ENCODE measurements around the gene ZNF428.

The ZNF428 gene

GRCh38 chr19:43643326-43643725 lies 23.9 kb upstream of the ZNF428 start:
- Histone ChIP-seq H3K27me3 (replicated peaks; ENCODE audit: control insufficient read depth, insufficient read depth, low read length) (peaks cover 3% of the 10 kb centered on the region), H3K4me3 (replicated peaks; ENCODE audit: low read depth, low read length) (no peak overlapping the region), H3K36me3 (ENCODE audit: control insufficient read depth, insufficient read depth, low read length) (no peaks in the 10 kb centered on the region)
- no peak for DNase-seq (ENCODE audit: extremely low read depth, insufficient read length)
- no peak for TF ChIP-seq CTCF (IDR thresholded peaks at IDR 0.05; ENCODE audit: insufficient read depth, low read length, poor library complexity, severe bottlenecking)

- DNase-seq (ENCODE audit: extremely low read depth, insufficient read length): no peak
Observed at GRCh38 chr19:43642531-43642930, 23.1 kb upstream of the ZNF428 start.

GRCh38 chr19:43641333-43641732 lies 21.9 kb upstream of the ZNF428 start:
- no peaks in the 10 kb centered on the region for H3K36me3 ChIP-seq (ENCODE audit: control insufficient read depth, insufficient read depth, low read length)
- no peak overlapping the region for H3K4me3 ChIP-seq (replicated peaks; ENCODE audit: low read depth, low read length)
- H3K27me3 ChIP-seq (replicated peaks; ENCODE audit: control insufficient read depth, insufficient read depth, low read length): peaks cover 8% of the 10 kb centered on the region
- no peak for DNase-seq (ENCODE audit: extremely low read depth, insufficient read length)
- TF ChIP-seq CTCF (IDR thresholded peaks at IDR 0.05; ENCODE audit: insufficient read depth, low read length, poor library complexity, severe bottlenecking): no peak

More at GRCh38 chr19:43642531-43642930, 23.1 kb upstream of the ZNF428 start:
- Histone ChIP-seq H3K4me3 (replicated peaks; ENCODE audit: low read depth, low read length) (no peak overlapping the region), H3K27me3 (replicated peaks; ENCODE audit: control insufficient read depth, insufficient read depth, low read length) (peaks cover 6% of the 10 kb centered on the region), H3K36me3 (ENCODE audit: control insufficient read depth, insufficient read depth, low read length) (no peaks in the 10 kb centered on the region)
- no peak for TF ChIP-seq CTCF (IDR thresholded peaks at IDR 0.05; ENCODE audit: insufficient read depth, low read length, poor library complexity, severe bottlenecking)

- Histone ChIP-seq H3K27me3 (replicated peaks; ENCODE audit: control insufficient read depth, insufficient read depth, low read length) (peaks cover 8% of the 10 kb centered on the region), H3K4me3 (replicated peaks; ENCODE audit: low read depth, low read length) (no peak overlapping the region), H3K36me3 (ENCODE audit: control insufficient read depth, insufficient read depth, low read length) (no peaks in the 10 kb centered on the region)
- no peak for DNase-seq (ENCODE audit: extremely low read depth, insufficient read length)
- TF ChIP-seq CTCF (IDR thresholded peaks at IDR 0.05; ENCODE audit: insufficient read depth, low read length, poor library complexity, severe bottlenecking): no peak
Observed at GRCh38 chr19:43640424-43640757, 21.0 kb upstream of the ZNF428 start.

- peaks cover 8% of the 10 kb centered on the region for H3K27me3 ChIP-seq (replicated peaks; ENCODE audit: control insufficient read depth, insufficient read depth, low read length)
- no peak for DNase-seq (ENCODE audit: extremely low read depth, insufficient read length)
- H3K36me3 ChIP-seq (ENCODE audit: control insufficient read depth, insufficient read depth, low read length): no peaks in the 10 kb centered on the region
- peak within 1 kb of the TSS; percentile 50 for H3K4me3 ChIP-seq (replicated peaks; ENCODE audit: low read depth, low read length)
- no peak for TF ChIP-seq CTCF (IDR thresholded peaks at IDR 0.05; ENCODE audit: insufficient read depth, low read length, poor library complexity, severe bottlenecking)
Observed at GRCh38 chr19:43639519-43640423, 20.3 kb upstream of the ZNF428 start, which contains the start of gene CADM4. CADM4 (minus strand) TSS chr19:43639850; CDS start chr19:43639790, 60 bp downstream.
